H1 (cell line): Measurements from ENCODE around the gene ARHGAP4. TPM values are rescaled to one million over a fixed set of nuclear protein-coding genes. Genes with fewer than 3 reads are reported as not detected.
A peak's percentile ranks its signal among the peaks of the same experiment; 100 is the strongest.

Source experiments
- CTCF ChIA-PET: fragments of 300-600 bp; sonication (Branson Sonifier 250); formaldehyde crosslinking; loops from one replicate; lab custom pipeline; 2021; ENCODE audit not compliant: partially characterized antibody; lab: Charles Lee
- POLR2A ChIA-PET: fragments of 300-600 bp; sonication (Branson Sonifier 250); formaldehyde crosslinking; loops from one replicate; lab custom pipeline; 2021; ENCODE audit warnings: inconsistent platforms; ENCODE audit not compliant: partially characterized antibody; lab: Charles Lee
- DNase-seq, 2 experiments: peaks; one replicate each; pipeline versions ENCODE4 v3.0.0 to v3.0.0-alpha.2; 2010 to 2022; ENCODE audit warnings: low spot score in 2 of 2, low read depth in 1 of 2, mixed read lengths in 1 of 2
- FAIRE-seq: peaks from 2 replicates; lab custom pipeline; 2011; peaks lifted over from hg19 to GRCh38; lab: Jason Lieb, UNC
- H2AFZ ChIP-seq: 2 replicates; pipeline ENCODE4 v1.8.1; 2012; ENCODE audit warnings: low read length, inconsistent platforms
- H2AK5ac ChIP-seq: 2 replicates; pipeline ENCODE4 v1.6.1; 2013; ENCODE audit warnings: low read depth, low read length
- H2BK120ac ChIP-seq: replicated peaks from 2 replicates; pipeline ENCODE3; 2013; ENCODE audit warnings: low read depth, low read length, inconsistent platforms
- H2BK12ac ChIP-seq: 2 replicates; pipeline ENCODE4 v1.6.1; 2013; ENCODE audit warnings: low read depth, low read length
- H2BK15ac ChIP-seq: 2 replicates; pipeline ENCODE4 v1.6.1; 2013; ENCODE audit warnings: low read length
- H2BK20ac ChIP-seq: 2 replicates; pipeline ENCODE4 v1.6.1; 2013; ENCODE audit warnings: low read length
- H2BK5ac ChIP-seq: 2 replicates; pipeline ENCODE4 v1.6.1; 2013; ENCODE audit warnings: low read depth, low read length
- H3K14ac ChIP-seq: 2 replicates; pipeline ENCODE4 v1.6.1; 2013; ENCODE audit warnings: inconsistent platforms; ENCODE audit not compliant: insufficient read length
- H3K18ac ChIP-seq: 2 replicates; pipeline ENCODE4 v1.6.1; 2013; ENCODE audit warnings: low read length; ENCODE audit errors: extremely low read depth
- H3K23ac ChIP-seq: 2 replicates; pipeline ENCODE4 v1.6.1; 2013; ENCODE audit warnings: inconsistent platforms; ENCODE audit not compliant: insufficient read length
- H3K23me2 ChIP-seq: 2 replicates; pipeline ENCODE4 v1.6.1; 2013; ENCODE audit warnings: low read depth, low read length
- H3K27ac ChIP-seq: 2 replicates; pipeline ENCODE4 v1.6.1; 2011; ENCODE audit warnings: low read depth, low read length, inconsistent platforms
- H3K27me3 ChIP-seq, 4 experiments: replicated peaks in 1 of 4; 1 replicate in 1 of 4; 2 replicates in 3 of 4; pipeline versions ENCODE4 v1.6.1 to v1.8.1; 2011 to 2013; ENCODE audit warnings: low read length in 3 of 4, mild to moderate bottlenecking in 3 of 4, inconsistent platforms in 2 of 4, mixed read lengths in 2 of 4, moderate library complexity in 1 of 4; ENCODE audit not compliant: control insufficient read depth in 3 of 4, insufficient read depth in 3 of 4; ENCODE audit errors: extremely low read depth in 1 of 4
- H3K36me3 ChIP-seq, 4 experiments: 2 replicates each; pipeline versions ENCODE4 v1.6.1 to v1.8.1; 2011 to 2013; ENCODE audit warnings: mild to moderate bottlenecking in 4 of 4, low read length in 3 of 4, moderate library complexity in 2 of 4, control low read depth in 1 of 4, inconsistent platforms in 1 of 4; ENCODE audit not compliant: insufficient read depth in 4 of 4, control insufficient read depth in 2 of 4
- H3K4ac ChIP-seq: replicated peaks from 2 replicates; pipeline ENCODE3; 2013; ENCODE audit warnings: low read length, low read depth, mixed read lengths, inconsistent platforms; ENCODE audit not compliant: insufficient read length
- H3K4me1 ChIP-seq, 4 experiments: replicated peaks in 1 of 4; 1 replicate in 1 of 4; 2 replicates in 3 of 4; pipeline versions ENCODE4 v1.6.1 to v1.8.1; 2011 to 2013; ENCODE audit warnings: low read length in 3 of 4, inconsistent platforms in 2 of 4, mixed read lengths in 1 of 4; ENCODE audit not compliant: insufficient read depth in 4 of 4, control insufficient read depth in 3 of 4
- H3K4me2 ChIP-seq, 2 experiments: 2 replicates each; pipeline versions ENCODE4 v1.6.1 to v1.8.1; 2011 to 2013; ENCODE audit warnings: low read depth in 2 of 2, low read length in 2 of 2, control low read depth in 1 of 2, inconsistent platforms in 1 of 2, mild to moderate bottlenecking in 1 of 2; ENCODE audit not compliant: insufficient read depth in 1 of 2
- H3K4me3 ChIP-seq, 4 experiments: fragments of 200-600, 300-600 bp in 1 of 4; sonication (generic), shearing (Covaris generic), sonication (Bioruptor Twin) in 1 of 4; 2 replicates each; pipeline versions ENCODE4 v1.5.1 to v1.8.1; 2011 to 2016; ENCODE audit warnings: low read length in 4 of 4, low read depth in 3 of 4, control low read depth in 2 of 4, inconsistent platforms in 2 of 4, mild to moderate bottlenecking in 2 of 4, mixed read lengths in 1 of 4, moderate library complexity in 1 of 4; ENCODE audit not compliant: insufficient read depth in 2 of 4; ENCODE audit errors: extremely low read depth in 1 of 4
- H3K56ac ChIP-seq: replicated peaks from 2 replicates; pipeline ENCODE3; 2013; ENCODE audit warnings: low read depth, mild to moderate bottlenecking, mixed read lengths, low read length, inconsistent platforms; ENCODE audit not compliant: insufficient read length
- H3K79me1 ChIP-seq: 2 replicates; pipeline ENCODE4 v1.6.1; 2013; ENCODE audit warnings: low read depth, low read length, control low read depth
- H3K79me2 ChIP-seq, 2 experiments: 2 replicates each; pipeline versions ENCODE4 v1.6.1 to v1.8.1; 2012 to 2013; ENCODE audit warnings: low read length in 2 of 2, mild to moderate bottlenecking in 2 of 2, inconsistent platforms in 1 of 2; ENCODE audit not compliant: insufficient read depth in 2 of 2, control insufficient read depth in 1 of 2
- H3K9ac ChIP-seq, 4 experiments: replicated peaks in 1 of 4; 1 replicate in 1 of 4; 2 replicates in 3 of 4; pipeline versions ENCODE4 v1.6.1 to v1.8.1; 2011 to 2013; ENCODE audit warnings: low read depth in 3 of 4, low read length in 3 of 4, control low read depth in 2 of 4, mild to moderate bottlenecking in 2 of 4, moderate library complexity in 2 of 4, inconsistent platforms in 1 of 4; ENCODE audit errors: extremely low read depth in 1 of 4
- H3K9me3 ChIP-seq, 2 experiments: 2 replicates each; pipeline versions ENCODE4 v1.6.1 to v1.8.1; 2012 to 2013; ENCODE audit warnings: mild to moderate bottlenecking in 2 of 2, moderate library complexity in 2 of 2, control low read depth in 1 of 2, inconsistent platforms in 1 of 2, low read depth in 1 of 2, low read length in 1 of 2, mixed read lengths in 1 of 2; ENCODE audit not compliant: insufficient read depth in 2 of 2
- H4K20me1 ChIP-seq, 2 experiments: replicated peaks in 1 of 2; 2 replicates each; pipeline versions ENCODE3 to v1.8.1; 2011 to 2013; ENCODE audit warnings: inconsistent platforms in 2 of 2, low read length in 2 of 2, mild to moderate bottlenecking in 1 of 2; ENCODE audit not compliant: insufficient read depth in 2 of 2, control insufficient read depth in 1 of 2
- H4K5ac ChIP-seq: 2 replicates; pipeline ENCODE4 v1.6.1; 2013; ENCODE audit warnings: low read length, low read depth, mixed read lengths, inconsistent platforms; ENCODE audit not compliant: insufficient read length
- H4K8ac ChIP-seq: 2 replicates; pipeline ENCODE4 v1.8.0; 2013; ENCODE audit warnings: mild to moderate bottlenecking, moderate library complexity, low read length, inconsistent platforms; ENCODE audit not compliant: insufficient read depth; ENCODE audit errors: extremely low read depth
- H4K91ac ChIP-seq: replicated peaks from 2 replicates; pipeline ENCODE3; 2013; ENCODE audit warnings: low read length, mixed read lengths, inconsistent platforms; ENCODE audit not compliant: insufficient read length
- CREB1 ChIP-seq: IDR thresholded peaks from 2 replicates; pipeline ENCODE4 v1.6.1; 2012; ENCODE audit warnings: inconsistent platforms
- GABPA ChIP-seq: IDR thresholded peaks from 2 replicates; pipeline ENCODE4 v1.6.1; 2011; ENCODE audit warnings: mild to moderate bottlenecking, low read length, moderate library complexity, borderline replicate concordance; ENCODE audit not compliant: insufficient read depth
- KDM4A ChIP-seq: IDR thresholded peaks from one replicate; pipeline ENCODE4 v1.7.1; 2012; ENCODE audit warnings: low read depth, mild to moderate bottlenecking, moderate library complexity, low read length, inconsistent platforms; ENCODE audit not compliant: severe bottlenecking
- POLR2A ChIP-seq, 2 experiments: IDR thresholded peaks; 1 replicate in 1 of 2; 2 replicates in 1 of 2; pipeline ENCODE4 v1.6.1; 2011; ENCODE audit warnings: low read depth in 2 of 2, low read length in 2 of 2, mild to moderate bottlenecking in 2 of 2; ENCODE audit errors: control extremely low read depth in 1 of 2
- POLR2AphosphoS5 ChIP-seq: IDR thresholded peaks from 2 replicates; pipeline ENCODE4 v1.6.1; 2011; ENCODE audit warnings: low read depth, low read length
- RAD21 ChIP-seq, 2 experiments: IDR thresholded peaks in 1 of 2; conservative IDR thresholded peaks in 1 of 2; 2 replicates each; pipeline ENCODE4 v1.6.1; 2011; ENCODE audit warnings: low read depth in 2 of 2, low read length in 2 of 2, improper control_type of control experiment in 1 of 2, inconsistent platforms in 1 of 2, mild to moderate bottlenecking in 1 of 2, moderate library complexity in 1 of 2
- RNF2 ChIP-seq: fragments of 200-900, 300-1000 bp; sonication (generic); IDR thresholded peaks from 2 replicates; pipeline ENCODE4 v1.7.1; 2016; ENCODE audit warnings: borderline replicate concordance, low read depth, mild to moderate bottlenecking, antibody characterized with exemption, low read length; ENCODE audit not compliant: poor library complexity, severe bottlenecking; ENCODE audit errors: missing control alignments
- SRF ChIP-seq: IDR thresholded peaks from 2 replicates; pipeline ENCODE4 v1.6.1; 2011; ENCODE audit warnings: mild to moderate bottlenecking, low read depth, low read length, moderate library complexity
- WGBS, 2 experiments: shearing (Covaris generic) in 1 of 2; methylation state at CpG; one replicate each; pipeline versions ENCODE4 v1.1.6 to v1.1.7; 2013 to 2015; ENCODE audit warnings: low lambda C conversion rate in 2 of 2, mixed read lengths in 2 of 2, inconsistent platforms in 1 of 2, low coverage in 1 of 2, missing lambda C conversion rate in 1 of 2; ENCODE audit not compliant: insufficient replicate concordance in 2 of 2, insufficient coverage in 1 of 2, insufficient read length in 1 of 2; ENCODE audit errors: extremely low coverage in 1 of 2, missing lambda C conversion rate in 1 of 2; 5-methylcytosine and 5-hydroxymethylcytosine counted together
- polyA plus RNA-seq, 7 experiments: library from polyadenylated mRNA; depleted of rRNA in 3 of 7; stranded (reverse) in 5 of 7; unstranded in 2 of 7; fragments of >200 nt in 5 of 7; fragments of 200-250 nt in 2 of 7; gene quantifications; 1 replicate in 5 of 7; 2 replicates in 1 of 7; 4 replicates in 1 of 7; pipeline versions ENCODE4 v1.2.1 to v1.2.3, GENCODE V29; 2011 to 2013; ENCODE audit warnings: missing spikeins in 2 of 7, mixed read lengths in 2 of 7
- total RNA-seq: library from RNA; stranded (reverse); fragmentation: NEBNext Ultra II Directional; extraction: Animal tissue kit (Norgen Biotek cat#: 25700); gene quantifications from 2 replicates; pipeline ENCODE4 v1.2.1, GENCODE V29; 2021
- TF ChIP-seq, protein P1 (sequence below), 3 experiments: IDR thresholded peaks; 1 replicate in 2 of 3; 2 replicates in 1 of 3; pipeline versions ENCODE4 v1.5.1 to v1.6.1; 2011; ENCODE audit warnings: low read length in 3 of 3, mild to moderate bottlenecking in 3 of 3, inconsistent platforms in 2 of 3, low read depth in 1 of 3, moderate library complexity in 1 of 3; ENCODE audit not compliant: insufficient read depth in 1 of 3; ENCODE audit errors: control extremely low read depth in 1 of 3

ARHGAP4 gene
- total and polyA plus RNA-seq, 2 of the 8 experiments (the other 6 are each of a cell fraction or from before 2014, with no cell fraction given) = 23.9 to 26.0 TPM

DNA sequence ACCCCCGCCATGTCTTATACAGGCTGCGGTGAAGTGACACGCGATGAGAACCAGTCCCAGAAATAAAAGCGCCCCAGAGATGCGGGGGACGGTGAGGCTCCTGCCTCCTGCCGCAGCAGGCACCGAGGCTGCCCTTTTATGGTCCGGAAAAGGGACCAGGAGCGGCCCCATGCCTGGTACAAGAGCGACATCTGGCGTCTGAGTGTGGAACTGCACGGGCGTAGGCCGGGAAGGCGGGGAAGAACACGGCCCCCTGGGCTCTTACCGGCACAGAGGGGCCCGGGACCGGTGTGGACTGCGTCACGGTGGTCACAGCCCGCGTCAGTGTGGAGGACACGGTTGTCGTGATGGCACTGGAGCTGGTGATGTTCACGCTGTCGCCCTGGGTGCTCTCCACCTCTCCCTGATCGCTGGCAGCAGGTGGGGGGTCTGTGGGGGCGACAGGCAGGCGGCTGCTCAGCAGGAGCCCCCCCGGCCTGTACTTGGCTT, 27.3 kb upstream of the ARHGAP4 start:
- no peak overlapping the region for H3K23ac ChIP-seq
- POLR2A ChIA-PET = interaction anchor here (1.0 to 1.4 kb wide), 3 partner anchors 14 to 19 kb away, joined by 3 to 4 read pairs (median 3); partner anchors contain the start of genes HCFC1 and TMEM187
- H3K18ac ChIP-seq = no peak overlapping the region
- H2BK12ac ChIP-seq = no peak overlapping the region
- 56% methylated on average over 9 of the region's 33 CpGs; no CpG with 5 or more reads in 1 of the 2 experiments for WGBS, 2 experiments
- peaks cover 29 to 84% (median 57%) of the 10 kb centered on the region in 4 experiments; a peak in 7 of 8 replicates for H3K36me3 ChIP-seq
- no peak overlapping the region for H3K4ac ChIP-seq
- no peak overlapping the region for H4K91ac ChIP-seq
- H3K27ac ChIP-seq = no peak overlapping the region; the same call in 1 of the 2 replicates
- no peaks in the 10 kb centered on the region for H3K27me3 ChIP-seq
- peak in 1 of 2 experiments; percentile 91 for DNase-seq
- H4K20me1 ChIP-seq = peaks cover 2 to 6% of the 10 kb centered on the region in 2 experiments
- no peak overlapping the region for H2BK5ac ChIP-seq
- no peak overlapping the region for H3K14ac ChIP-seq
- H3K9ac ChIP-seq = no peak overlapping the region
- H4K8ac ChIP-seq = no peak overlapping the region
- H3K23me2 ChIP-seq = no peaks in the 10 kb centered on the region
- no peaks in the 10 kb centered on the region for H3K79me2 ChIP-seq
- no peak for FAIRE-seq
- H2BK20ac ChIP-seq = no peak overlapping the region
- no peak overlapping the region for H3K4me2 ChIP-seq
- no peaks in the 10 kb centered on the region for H3K9me3 ChIP-seq
- H2AK5ac ChIP-seq = no peak overlapping the region
- H2BK15ac ChIP-seq = no peak overlapping the region
- peaks cover 0 to 5% (median 0%) of the 10 kb centered on the region in 4 experiments; a peak in 3 of 7 replicates for H3K4me1 ChIP-seq
- no peak overlapping the region for H3K4me3 ChIP-seq
- H2AFZ ChIP-seq = no peak overlapping the region
- no peak overlapping the region for H4K5ac ChIP-seq
- no peaks in the 10 kb centered on the region for H3K79me1 ChIP-seq
- no peak overlapping the region for H2BK120ac ChIP-seq
- CTCF ChIA-PET = interaction anchor here (0.6 to 11.1 kb wide), 5 partner anchors 8 to 112 kb away, joined by 3 to 272 read pairs (median 3); partner anchors contain the start of genes ARHGAP4 and NAA10
- H3K56ac ChIP-seq = no peak overlapping the region
- peak; percentile 38; the same call in 1 of the 2 replicates for TF ChIP-seq POLR2AphosphoS5
- TF ChIP-seq, protein P1, sequence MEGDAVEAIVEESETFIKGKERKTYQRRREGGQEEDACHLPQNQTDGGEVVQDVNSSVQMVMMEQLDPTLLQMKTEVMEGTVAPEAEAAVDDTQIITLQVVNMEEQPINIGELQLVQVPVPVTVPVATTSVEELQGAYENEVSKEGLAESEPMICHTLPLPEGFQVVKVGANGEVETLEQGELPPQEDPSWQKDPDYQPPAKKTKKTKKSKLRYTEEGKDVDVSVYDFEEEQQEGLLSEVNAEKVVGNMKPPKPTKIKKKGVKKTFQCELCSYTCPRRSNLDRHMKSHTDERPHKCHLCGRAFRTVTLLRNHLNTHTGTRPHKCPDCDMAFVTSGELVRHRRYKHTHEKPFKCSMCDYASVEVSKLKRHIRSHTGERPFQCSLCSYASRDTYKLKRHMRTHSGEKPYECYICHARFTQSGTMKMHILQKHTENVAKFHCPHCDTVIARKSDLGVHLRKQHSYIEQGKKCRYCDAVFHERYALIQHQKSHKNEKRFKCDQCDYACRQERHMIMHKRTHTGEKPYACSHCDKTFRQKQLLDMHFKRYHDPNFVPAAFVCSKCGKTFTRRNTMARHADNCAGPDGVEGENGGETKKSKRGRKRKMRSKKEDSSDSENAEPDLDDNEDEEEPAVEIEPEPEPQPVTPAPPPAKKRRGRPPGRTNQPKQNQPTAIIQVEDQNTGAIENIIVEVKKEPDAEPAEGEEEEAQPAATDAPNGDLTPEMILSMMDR (IDR thresholded peaks at IDR 0.05; ENCODE audit: control extremely low read depth in 1 of 3, insufficient read depth in 1 of 3, low read depth in 1 of 3, low read length in 3 of 3) = peak in 2 of 3 experiments; percentile 76 to 85; a peak in 3 of 4 replicates
- TF ChIP-seq SRF = peak; percentile 91
- 0 out of 3 replicates have a peak, but pooled peaks of 1 of the 2 experiments have one; percentile 32 for TF ChIP-seq POLR2A (IDR thresholded peaks at IDR 0.05; ENCODE audit: control extremely low read depth in 1 of 2, low read depth in 2 of 2, low read length in 2 of 2)
- TF ChIP-seq GABPA = 0 out of 2 replicates have a peak, but pooled peaks have one; percentile 33
- TF ChIP-seq KDM4A = no peak
- peak; percentile 83 to 88 for TF ChIP-seq RAD21 (IDR thresholded peaks at IDR 0.05 in 1 of 2, conservative IDR thresholded peaks at IDR 0.05 in 1 of 2; ENCODE audit: low read depth in 2 of 2, low read length in 2 of 2)
- peak; percentile 16; the same call in 1 of the 2 replicates for TF ChIP-seq CREB1
- TF ChIP-seq RNF2 = no peak
